HG03175 (cell line): Measurements from ENCODE around the gene OR2V1.
"Not testable (repeated sequence)": the region's sequence is repeated elsewhere in the genome, so short reads cannot be mapped to it uniquely, and the experiment has no call there.

Source experiments
- ATAC-seq: cut with Tn5 transposase; IDR thresholded peaks from one replicate; pipeline ENCODE4 v1.9.1; 2021; ENCODE audit warnings: mild to moderate bottlenecking, moderate library complexity; ENCODE audit not compliant: unreplicated experiment

OR2V1 gene, protein sequence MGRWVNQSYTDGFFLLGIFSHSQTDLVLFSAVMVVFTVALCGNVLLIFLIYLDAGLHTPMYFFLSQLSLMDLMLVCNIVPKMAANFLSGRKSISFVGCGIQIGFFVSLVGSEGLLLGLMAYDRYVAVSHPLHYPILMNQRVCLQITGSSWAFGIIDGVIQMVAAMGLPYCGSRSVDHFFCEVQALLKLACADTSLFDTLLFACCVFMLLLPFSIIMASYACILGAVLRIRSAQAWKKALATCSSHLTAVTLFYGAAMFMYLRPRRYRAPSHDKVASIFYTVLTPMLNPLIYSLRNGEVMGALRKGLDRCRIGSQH

DNA sequence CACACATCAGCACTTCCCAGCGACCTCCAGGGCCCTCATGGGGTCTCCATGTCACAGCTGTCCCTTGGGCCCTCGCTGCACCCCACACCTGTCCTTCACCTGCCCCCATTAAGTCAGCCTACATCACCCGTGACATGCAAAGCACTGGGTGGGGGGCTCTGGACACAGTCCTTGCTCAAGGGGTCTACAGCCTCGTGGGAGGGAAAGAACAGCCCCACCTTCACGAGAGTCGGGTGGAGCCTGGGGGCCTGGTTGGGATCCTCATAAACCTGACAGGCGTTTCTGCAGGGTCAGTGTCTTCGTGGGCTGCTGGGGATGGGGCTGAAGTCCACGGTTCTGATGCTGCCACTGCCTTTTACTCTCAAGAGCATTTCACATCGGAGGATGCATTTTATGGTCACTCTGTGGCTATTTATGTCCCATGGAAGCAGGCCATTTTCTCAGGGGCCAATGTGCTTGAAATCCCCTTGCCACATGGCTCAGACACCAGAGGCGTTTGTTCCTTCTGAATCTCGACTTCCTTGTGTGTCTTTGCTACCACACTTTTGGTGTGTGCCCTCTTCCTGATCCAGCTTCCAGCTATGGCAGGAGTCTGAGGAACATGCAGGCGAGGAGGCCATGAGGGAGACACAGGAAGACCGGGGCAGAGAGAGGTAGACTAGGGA is at the start of gene OR2V1:
TSS of gene OR2V1 (minus strand) at position 338 of the 665 bp plus-strand sequence. CDS start 5,865 bp downstream, outside the sequence.
- no peak for ATAC-seq

DNA sequence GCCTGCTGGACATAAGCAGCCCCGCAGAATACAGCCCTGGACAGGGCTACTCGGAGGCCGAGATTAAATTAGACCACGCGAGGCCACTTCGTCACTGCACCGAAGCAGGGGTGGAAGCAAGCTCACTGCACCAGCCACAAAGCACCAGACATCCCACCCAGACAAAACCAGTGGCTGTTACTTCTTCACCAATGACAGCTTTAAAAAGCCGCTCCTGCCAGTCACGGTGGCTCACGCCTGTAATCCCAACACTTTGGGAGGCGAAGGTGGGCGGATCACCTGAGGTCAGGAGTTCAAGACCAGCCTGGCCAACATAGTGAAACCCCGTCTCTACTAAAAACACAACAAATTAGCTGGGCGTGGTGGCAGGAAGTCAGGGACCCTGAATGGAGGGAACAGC is 46.6 kb upstream of the OR2V1 start:
- not testable (repeated sequence) for ATAC-seq

DNA sequence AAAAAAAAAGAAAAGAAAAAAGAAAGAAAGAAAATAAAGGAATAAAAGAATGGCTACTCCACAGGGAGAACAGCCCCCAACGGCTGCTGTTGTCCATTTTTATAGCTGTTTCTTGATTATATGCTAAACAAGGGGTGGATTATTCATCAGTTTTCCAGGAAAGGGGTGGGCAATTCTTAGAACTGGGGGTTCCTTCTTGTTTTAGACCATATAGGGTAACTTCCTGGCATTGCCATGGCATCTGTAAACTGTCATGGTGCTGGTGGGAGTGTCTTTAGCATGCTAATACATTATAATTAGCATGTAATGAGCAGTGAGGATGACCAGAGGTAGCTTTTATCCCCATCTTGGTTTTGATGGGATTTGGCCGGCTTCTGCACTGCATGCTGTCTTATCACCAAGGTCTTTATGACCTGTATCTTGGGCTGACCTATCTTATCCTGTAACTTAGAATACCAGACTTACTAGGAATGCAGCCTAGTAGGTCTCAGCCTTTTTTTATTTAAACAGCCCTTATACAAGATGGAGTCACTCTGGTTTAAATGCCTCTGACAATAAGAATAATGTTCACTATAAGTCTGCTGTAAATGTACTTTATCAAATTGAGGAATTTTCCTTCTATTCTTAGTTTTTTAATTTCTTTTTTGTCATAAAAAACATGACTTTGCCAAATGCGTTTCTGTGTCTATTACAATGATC is 45.4 kb upstream of the OR2V1 start:
- no peak for ATAC-seq

DNA sequence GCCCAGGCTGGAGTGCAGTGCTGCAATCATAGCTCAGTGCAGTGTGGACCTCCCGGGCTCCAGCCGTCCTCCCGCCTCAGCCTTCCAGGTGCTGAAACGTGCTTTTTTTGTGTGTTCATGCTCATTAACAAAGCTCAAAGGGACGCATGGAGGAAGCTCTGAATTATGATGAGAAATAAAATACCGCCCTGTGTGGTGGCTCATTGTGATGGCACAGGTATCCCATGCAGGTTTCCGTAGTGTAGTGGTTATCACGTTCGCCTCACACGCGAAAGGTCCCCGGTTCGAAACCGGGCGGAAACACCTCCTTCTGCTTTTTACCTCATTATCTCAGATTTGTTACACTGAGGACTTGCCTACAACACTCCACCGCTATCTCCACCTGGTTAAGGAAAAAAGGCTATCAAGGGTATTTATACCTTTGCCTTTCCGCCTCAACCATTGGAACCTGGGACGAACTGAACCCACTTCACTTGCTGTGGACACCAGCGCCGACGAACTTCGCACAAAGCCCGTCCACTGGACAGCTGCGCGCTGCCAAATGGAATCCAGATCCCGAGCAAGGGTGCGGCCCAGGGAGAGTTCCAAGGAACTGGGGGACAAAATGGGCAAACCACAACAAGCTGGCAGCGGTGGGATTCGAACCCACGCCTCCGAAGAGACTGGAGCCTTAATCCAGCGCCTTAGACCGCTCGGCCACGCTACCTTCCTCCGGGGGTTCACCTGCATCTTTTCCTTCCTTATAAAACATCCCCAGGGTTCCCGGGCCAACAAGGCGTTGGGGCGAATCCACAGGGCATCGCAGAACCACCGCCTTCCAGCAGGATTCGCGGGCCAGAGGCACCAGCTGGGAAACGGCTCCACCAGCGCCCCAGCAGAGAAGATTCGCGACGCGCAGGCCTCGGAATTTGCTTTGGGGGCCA is 42.7 kb upstream of the OR2V1 start:
- ATAC-seq = peak; percentile 59

DNA sequence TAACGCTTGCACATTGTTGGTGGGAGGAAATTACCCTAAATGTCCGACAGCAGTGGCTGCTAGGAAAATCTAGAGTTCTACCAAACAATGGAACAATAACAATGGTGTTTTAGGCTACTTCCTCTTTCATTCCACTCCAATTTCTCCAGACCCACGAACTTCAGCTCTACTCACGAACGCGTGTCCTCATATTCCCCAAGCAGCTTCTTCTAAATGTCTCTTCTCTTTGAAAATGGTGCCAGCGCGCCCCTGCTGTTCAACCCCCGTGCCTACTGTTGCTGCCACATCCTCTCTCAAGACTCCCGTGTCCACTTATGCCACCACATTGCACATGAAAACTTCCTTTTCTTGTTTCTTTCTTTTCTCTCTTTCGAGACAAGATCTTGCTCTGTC is 42.1 kb upstream of the OR2V1 start:
- peak; percentile 25 for ATAC-seq

DNA sequence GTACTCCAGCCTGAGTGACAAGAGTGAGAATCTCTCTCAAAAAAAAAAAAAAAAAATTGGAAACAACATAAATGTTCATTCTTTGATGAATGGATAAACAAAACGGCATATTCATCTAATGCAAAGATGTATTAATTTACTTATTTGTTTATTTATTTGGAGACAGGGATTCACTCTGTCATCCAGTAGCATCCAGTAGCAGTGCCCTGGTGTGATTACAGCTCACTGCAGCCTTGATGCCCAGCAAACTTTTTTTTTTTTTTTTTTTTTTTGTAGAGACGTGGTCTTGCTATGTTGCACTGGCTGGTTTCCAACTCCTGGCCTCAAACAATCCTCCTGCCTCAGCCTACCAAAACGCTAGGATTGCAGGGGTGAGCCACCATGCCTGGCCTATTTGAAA is 40.8 kb upstream of the OR2V1 start:
- no peak for ATAC-seq

DNA sequence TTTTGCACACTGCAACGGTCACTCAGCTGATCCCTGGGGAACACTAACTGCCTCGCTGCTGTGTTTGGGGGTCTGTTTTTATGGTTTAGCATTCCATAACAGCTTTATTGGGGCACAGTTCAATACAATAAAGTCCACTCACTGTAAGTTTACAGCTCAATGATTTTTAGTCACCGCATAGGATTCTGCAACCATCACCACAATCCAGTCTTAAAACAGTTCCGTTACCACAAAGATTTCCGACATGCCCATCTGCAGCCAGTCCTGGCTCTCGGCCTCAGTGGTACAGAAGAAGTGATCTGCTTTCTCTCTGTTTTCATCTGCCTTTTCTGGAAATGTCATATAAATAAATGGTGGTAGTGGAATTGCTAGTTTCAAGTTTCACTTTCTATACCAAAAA is 40.0 kb upstream of the OR2V1 start:
- no peak for ATAC-seq

DNA sequence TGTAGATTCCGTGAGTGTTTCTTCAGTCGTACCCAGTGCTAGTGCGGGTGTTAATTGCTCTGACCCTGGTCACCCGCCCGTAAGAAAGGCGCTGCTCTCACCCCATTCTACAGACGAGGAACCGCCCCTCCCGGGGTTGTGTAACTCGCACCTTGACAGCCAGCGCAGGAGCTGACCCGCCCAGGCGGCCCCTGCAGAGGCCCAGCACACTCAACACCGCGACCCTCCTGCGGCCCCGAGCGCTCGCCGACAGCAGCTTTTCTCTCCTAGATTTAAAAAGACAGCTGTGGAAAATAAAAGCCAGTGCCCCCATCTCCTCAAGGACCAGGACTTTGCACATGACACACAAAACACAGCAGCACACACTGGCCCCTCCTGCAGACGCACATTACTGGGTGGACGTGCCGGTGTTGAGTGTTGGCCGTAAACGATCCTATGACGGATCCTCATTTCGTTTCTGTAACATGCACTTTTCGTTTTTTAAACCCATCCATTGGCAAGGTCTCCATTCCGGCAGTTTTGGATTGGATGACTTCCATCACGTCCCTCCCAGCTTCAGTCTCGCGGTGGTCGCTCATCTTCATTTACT is 39.4 kb upstream of the OR2V1 start:
- ATAC-seq = no peak

DNA sequence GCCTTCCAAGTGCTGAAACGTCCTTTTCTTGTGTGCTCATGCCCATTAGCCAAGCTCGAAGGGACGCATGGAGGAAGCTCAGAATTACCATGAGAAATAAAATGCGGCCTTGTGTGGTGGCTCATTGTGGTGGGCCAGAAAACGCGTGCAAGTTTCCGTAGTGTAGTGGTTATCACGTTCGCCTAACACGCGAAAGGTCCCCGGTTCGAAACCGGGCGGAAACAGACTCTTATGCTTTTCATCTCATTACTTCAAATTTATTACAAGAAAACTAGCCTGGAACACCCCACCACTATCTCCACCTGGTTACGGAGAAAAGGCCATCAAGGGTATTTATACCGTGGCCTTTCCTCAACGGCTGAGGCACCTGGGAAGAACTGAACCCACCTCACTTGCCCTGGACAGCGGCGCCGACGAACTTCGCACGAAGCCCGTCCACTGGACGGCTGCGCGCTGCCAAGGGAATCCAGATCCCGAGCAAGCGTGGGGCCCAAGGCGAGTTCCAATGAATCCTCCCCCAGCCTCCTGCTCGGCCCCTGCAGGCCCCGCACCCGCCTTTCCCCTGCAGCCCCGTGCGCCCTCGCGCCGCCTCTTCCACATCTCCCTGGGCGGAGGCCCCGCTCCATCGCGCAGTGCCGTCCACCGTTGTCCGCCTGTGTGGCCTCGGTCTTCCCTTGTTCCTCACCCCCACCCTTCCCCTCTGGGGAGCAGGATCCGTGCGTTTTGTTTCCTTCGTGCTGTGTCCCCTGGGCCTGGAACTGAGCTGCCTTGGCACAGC is 38.7 kb upstream of the OR2V1 start:
- ATAC-seq = peak; percentile 40

DNA sequence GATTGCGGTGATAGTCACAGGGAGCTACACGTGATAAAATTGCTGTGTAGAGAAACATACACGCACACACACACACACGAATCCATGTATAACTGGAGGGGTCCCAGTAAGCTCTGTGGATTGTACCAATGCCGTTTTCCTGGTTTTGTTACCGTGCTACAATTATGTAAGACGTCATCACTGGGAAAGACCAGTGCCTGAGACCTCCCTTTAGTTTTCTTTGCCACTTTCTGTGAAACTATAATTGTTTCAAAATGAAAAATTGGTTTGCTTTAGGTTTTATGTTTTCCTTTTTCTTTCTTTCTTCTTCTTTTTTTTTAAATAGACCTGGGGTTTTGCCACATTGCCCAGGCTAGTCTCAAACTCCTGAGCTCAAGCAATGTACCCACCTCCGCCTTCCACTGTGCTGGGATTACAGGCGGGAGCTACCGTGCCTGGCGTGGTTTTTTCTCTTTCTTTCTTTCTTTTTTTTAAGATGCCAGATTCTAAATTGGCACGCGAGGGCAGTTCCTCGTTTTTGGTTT is 37.7 kb upstream of the OR2V1 start:
- ATAC-seq = no peak

DNA sequence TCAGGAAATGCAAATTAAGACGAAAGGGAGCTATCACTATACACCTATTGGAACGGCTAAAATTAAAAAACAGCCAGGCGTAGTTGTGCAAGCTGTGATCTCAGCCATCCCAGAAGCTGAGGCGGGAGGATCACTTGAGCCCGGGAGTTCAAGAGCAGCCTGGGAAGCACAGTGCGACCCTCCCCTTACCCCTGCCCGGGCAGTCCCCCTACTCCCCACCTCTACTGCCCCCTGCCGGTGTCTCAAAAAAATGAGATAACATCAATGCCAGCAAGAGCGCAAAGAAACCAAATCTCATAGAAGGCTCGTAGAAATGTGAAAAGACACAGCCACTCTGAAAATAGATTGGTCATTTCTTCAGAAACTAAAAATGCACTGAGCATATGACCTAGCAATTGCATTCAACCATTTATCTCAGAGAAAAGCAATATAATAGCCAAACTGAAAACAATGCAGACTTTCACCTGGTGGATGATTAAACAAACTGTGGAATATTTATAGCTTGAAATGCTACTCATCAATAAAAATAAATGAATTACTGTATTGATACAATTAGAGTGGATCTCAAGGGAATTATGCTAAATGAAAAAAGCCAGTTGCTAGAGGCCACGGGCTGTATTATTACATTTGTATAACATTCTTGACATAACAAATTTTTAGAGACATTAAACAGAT is 37.0 kb upstream of the OR2V1 start:
- no peak for ATAC-seq

DNA sequence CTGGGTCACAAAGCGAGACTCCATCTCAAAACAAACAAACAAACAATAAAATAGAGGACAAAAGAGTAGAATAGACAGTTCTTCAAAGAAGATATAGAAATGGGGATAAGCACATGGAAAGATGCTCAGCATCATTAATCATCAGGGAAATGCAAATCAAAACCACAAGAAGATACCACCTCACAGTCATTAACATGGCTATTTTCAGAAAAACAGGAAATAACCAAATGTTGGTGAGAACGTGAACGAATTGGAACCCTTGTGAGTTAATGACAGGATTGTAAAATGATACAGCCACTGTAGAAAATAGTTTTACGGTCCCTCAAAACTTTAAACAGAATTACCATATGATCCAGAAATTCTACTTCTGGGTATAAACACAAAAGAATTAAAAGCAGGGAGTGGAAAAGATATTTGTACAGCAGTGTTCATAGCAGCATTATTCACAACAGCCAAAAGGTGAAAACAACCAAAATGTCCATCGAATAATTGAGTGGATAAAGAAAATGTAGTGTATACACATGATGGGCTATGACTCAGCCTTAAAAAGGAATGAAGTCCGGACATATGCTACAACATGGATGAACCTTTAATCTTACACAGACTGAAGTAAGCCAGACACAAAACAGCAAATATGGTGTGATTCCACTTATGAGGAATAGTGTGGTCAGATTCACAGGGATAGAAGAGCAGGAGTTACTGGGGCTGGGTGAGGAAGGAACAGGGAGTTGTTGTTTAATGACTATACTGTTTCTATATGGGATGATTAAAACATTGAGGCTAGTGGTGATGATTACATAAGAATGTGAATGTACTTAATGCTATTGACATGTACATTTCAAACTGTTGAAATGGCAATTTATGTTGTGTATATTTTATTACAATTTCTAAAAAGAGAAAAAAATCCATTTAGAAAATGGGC is 36.1 kb upstream of the OR2V1 start:
- no peak for ATAC-seq

DNA sequence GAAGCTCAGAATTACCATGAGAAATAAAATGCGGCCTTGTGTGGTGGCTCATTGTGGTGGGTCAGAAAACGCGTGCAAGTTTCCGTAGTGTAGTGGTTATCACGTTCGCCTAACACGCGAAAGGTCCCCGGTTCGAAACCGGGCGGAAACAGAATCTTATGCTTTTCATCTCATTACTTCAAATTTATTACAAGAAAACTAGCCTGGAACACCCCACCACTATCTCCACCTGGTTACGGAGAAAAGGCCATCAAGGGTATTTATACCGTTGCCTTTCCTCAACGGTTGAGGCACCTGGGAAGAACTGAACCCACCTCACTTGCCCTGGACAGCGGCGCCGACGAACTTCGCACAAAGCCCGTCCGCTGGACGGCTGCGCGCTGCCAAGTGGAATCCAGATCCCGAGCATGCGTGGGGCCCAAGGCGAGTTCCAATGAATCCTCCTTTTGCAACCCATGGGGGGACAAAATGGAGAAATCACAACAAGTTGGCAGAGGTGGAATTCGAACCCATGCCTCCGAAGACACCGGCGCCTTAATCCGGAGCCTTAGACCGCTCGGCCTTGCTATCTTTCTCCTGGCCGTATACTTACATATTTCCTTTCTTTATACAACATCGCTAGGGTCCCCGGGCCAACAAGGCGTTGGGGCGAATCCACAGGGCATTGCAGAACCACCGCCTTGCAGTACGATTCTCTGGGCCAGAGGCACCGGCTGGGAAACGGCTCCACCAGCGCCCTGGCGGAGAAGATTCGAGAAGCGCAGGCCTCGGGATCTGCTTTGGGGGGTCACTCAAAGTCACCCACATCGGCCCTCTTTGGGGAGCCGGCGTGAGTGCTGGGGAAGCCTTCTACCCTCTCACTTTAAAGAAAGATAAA is 33.3 kb upstream of the OR2V1 start:
- ATAC-seq = no peak

DNA sequence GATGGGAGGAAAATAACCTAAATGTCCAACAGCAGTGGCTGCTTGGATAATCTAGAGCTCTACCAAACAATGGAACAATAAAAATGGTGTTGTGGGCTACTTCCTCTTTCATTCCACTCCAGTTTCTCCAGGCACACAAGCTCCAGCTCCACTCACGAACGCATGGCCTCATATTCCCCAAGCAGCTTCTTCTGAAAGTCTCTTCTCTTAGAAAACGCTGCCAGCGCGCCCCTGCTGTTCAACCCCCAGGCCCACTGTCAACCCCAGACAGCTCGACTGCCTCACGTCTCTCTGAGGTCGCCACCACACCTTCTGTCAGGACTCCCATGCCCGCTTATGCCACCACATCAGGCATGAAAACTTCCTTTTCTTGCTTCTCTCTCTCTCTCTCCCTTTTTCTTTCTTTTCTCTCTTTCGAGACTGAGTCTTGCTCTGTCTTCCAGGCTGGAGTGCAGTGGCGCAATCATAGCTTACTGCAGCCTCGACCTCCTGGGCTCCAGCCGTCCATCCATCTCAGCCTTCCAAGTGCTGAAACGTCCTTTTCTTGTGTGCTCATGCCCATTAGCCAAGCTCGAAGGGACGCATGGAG is 32.6 kb upstream of the OR2V1 start:
- ATAC-seq = no peak

DNA sequence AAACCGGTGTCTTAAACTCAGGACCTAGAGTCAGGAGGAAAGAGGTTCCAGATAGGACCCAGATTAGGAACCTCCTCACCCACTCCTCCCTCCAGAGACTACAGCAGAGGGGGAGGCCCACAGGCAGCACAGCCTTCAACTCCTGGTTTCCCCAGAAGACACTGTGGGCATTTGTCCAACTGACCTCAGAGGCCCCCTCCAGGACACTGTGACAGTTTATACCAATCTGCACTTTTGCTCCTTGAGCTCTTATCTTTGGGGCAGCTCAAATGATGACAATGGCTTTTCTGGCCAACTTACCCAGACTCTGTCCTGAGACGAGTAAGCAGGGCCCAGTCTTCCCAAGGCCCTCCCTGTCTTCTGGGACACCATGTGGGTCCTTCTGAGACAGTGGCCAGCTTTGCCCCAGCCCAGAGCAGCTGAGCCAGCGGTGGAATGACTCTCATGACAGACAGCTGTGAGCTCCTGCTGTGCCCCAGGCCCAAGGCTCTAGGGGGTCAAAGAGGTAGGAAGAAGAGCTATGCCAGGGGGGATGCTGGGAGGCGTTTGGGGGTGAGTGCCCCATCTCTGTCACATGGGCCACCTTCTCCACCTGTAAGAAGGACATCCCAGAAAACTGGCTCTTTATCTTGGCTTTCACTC is 30.7 kb upstream of the OR2V1 start:
- ATAC-seq = no peak
